Measurements from ENCODE around the gene KDM8.
"Not testable (repeated sequence)": the region's sequence is repeated elsewhere in the genome, so short reads cannot be mapped to it uniquely, and the experiment has no call there.

KDM8 gene

GRCh38 chr16:27195941-27196595 is 7.3 kb upstream of the KDM8 start:
- Histone ChIP-seq H3K36me3 (ENCODE audit: low read depth) (no peaks in the 10 kb centered on the region), H3K4me3 (ENCODE audit: severe bottlenecking) (no peak overlapping the region), H3K9me3 (ENCODE audit: severe bottlenecking) (no peaks in the 10 kb centered on the region), H3K4me1 (ENCODE audit: insufficient read depth, poor library complexity, severe bottlenecking) (peaks cover 12% of the 10 kb centered on the region), H3K27ac (ENCODE audit: poor library complexity, severe bottlenecking) (peak overlapping the region; percentile 19), H3K27me3 (ENCODE audit: insufficient read depth, poor library complexity, severe bottlenecking) (no peaks in the 10 kb centered on the region)
- TF ChIP-seq CTCF (IDR thresholded peaks at IDR 0.05; ENCODE audit: poor library complexity, severe bottlenecking), result no peak
- no peak for DNase-seq (ENCODE audit: low spot score)
- ATAC-seq (ENCODE audit: low read depth), result no peak

GRCh38 chr16:27197004-27197403 is 6.3 kb upstream of the KDM8 start:
- H3K4me3 ChIP-seq (ENCODE audit: severe bottlenecking), result no peak overlapping the region
- no peaks in the 10 kb centered on the region for H3K36me3 ChIP-seq (ENCODE audit: low read depth)
- no peak for DNase-seq (ENCODE audit: low spot score)
- no peak for ATAC-seq (ENCODE audit: low read depth)
- peaks cover 12% of the 10 kb centered on the region for H3K4me1 ChIP-seq (ENCODE audit: insufficient read depth, poor library complexity, severe bottlenecking)
- H3K9me3 ChIP-seq (ENCODE audit: severe bottlenecking), result no peaks in the 10 kb centered on the region
- TF ChIP-seq CTCF (IDR thresholded peaks at IDR 0.05; ENCODE audit: poor library complexity, severe bottlenecking), result no peak
- H3K27ac ChIP-seq (ENCODE audit: poor library complexity, severe bottlenecking), result no peak overlapping the region
- H3K27me3 ChIP-seq (ENCODE audit: insufficient read depth, poor library complexity, severe bottlenecking), result no peaks in the 10 kb centered on the region

GRCh38 chr16:27198451-27199234 is 4.7 kb upstream of the KDM8 start:
- Histone ChIP-seq H3K27ac (ENCODE audit: poor library complexity, severe bottlenecking) (no peak overlapping the region), H3K4me3 (ENCODE audit: severe bottlenecking) (no peak overlapping the region), H3K4me1 (ENCODE audit: insufficient read depth, poor library complexity, severe bottlenecking) (peaks cover 12% of the 10 kb centered on the region), H3K27me3 (ENCODE audit: insufficient read depth, poor library complexity, severe bottlenecking) (no peaks in the 10 kb centered on the region), H3K9me3 (ENCODE audit: severe bottlenecking) (no peaks in the 10 kb centered on the region), H3K36me3 (ENCODE audit: low read depth) (no peaks in the 10 kb centered on the region)
- no peak for DNase-seq (ENCODE audit: low spot score)
- TF ChIP-seq CTCF (IDR thresholded peaks at IDR 0.05; ENCODE audit: poor library complexity, severe bottlenecking), result no peak
- no peak for ATAC-seq (ENCODE audit: low read depth)

- TF ChIP-seq CTCF (IDR thresholded peaks at IDR 0.05; ENCODE audit: poor library complexity, severe bottlenecking), result no peak
- Histone ChIP-seq H3K4me1 (ENCODE audit: insufficient read depth, poor library complexity, severe bottlenecking) (peaks cover 12% of the 10 kb centered on the region), H3K36me3 (ENCODE audit: low read depth) (no peaks in the 10 kb centered on the region), H3K27ac (ENCODE audit: poor library complexity, severe bottlenecking) (no peak overlapping the region), H3K27me3 (ENCODE audit: insufficient read depth, poor library complexity, severe bottlenecking) (no peaks in the 10 kb centered on the region), H3K9me3 (ENCODE audit: severe bottlenecking) (no peaks in the 10 kb centered on the region), H3K4me3 (ENCODE audit: severe bottlenecking) (no peak overlapping the region)
- ATAC-seq (ENCODE audit: low read depth) (no peak), DNase-seq (ENCODE audit: low spot score) (no peak)
These were observed 4.1 kb upstream of the KDM8 start for GRCh38 chr16:27199235-27199586.

- no peak overlapping the region for H3K27ac ChIP-seq (ENCODE audit: poor library complexity, severe bottlenecking)
- DNase-seq (ENCODE audit: low spot score) (no peak), ATAC-seq (ENCODE audit: low read depth) (no peak)
- TF ChIP-seq CTCF (IDR thresholded peaks at IDR 0.05; ENCODE audit: poor library complexity, severe bottlenecking), result no peak
- H3K9me3 ChIP-seq (ENCODE audit: severe bottlenecking), result no peaks in the 10 kb centered on the region
- H3K4me3 ChIP-seq (ENCODE audit: severe bottlenecking), result no peak overlapping the region
- peaks cover 10% of the 10 kb centered on the region for H3K4me1 ChIP-seq (ENCODE audit: insufficient read depth, poor library complexity, severe bottlenecking)
- no peaks in the 10 kb centered on the region for H3K36me3 ChIP-seq (ENCODE audit: low read depth)
- no peaks in the 10 kb centered on the region for H3K27me3 ChIP-seq (ENCODE audit: insufficient read depth, poor library complexity, severe bottlenecking)
These were observed 3.6 kb upstream of the KDM8 start for GRCh38 chr16:27199736-27200135.

- ATAC-seq (ENCODE audit: low read depth), result not testable (repeated sequence)
These were observed 2.4 kb upstream of the KDM8 start for GRCh38 chr16:27200914-27201313.

More at GRCh38 chr16:27200914-27201313, 2.4 kb upstream of the KDM8 start:
- not testable (repeated sequence) for H3K4me1 ChIP-seq (ENCODE audit: insufficient read depth, poor library complexity, severe bottlenecking); H3K27ac ChIP-seq (ENCODE audit: poor library complexity, severe bottlenecking); H3K4me3 ChIP-seq (ENCODE audit: severe bottlenecking); H3K27me3 ChIP-seq (ENCODE audit: insufficient read depth, poor library complexity, severe bottlenecking); DNase-seq (ENCODE audit: low spot score); H3K9me3 ChIP-seq (ENCODE audit: severe bottlenecking); H3K36me3 ChIP-seq (ENCODE audit: low read depth)

All from RWPE2 (cell line).